Measurements from ENCODE around the gene ANKRD17. TPM values are rescaled to one million over a fixed set of nuclear protein-coding genes. Genes with fewer than 3 reads are reported as not detected.

The ANKRD17 gene
- total RNA-seq = 10 to 100 TPM; 60.6 to 73.9 TPM

GRCh38 chr4:73258686-73259570 lies at the start of gene ANKRD17:
TSS of gene ANKRD17 (minus strand) at chr4:73258798. CDS start at chr4:73258668, 130 bp downstream.

GRCh38 chr4:73069338-73070073 lies 189.1 kb downstream of the ANKRD17 start, which contains the start of gene COX18:
TSS of gene COX18 (minus strand) at chr4:73069716. CDS start at chr4:73069649, 67 bp downstream.

Small RNAs within 50 kb of the gene (small RNA-seq; reads per million reads assigned to genes)
- gene RF00334 (0 to 0.13 reads per million in 2 donors), gene RNU6ATAC5P (0 to 0.06 reads per million in 2 donors)

Other genes starting within 250 kb of the ANKRD17 start
- 10 to 100 TPM; 29.0 to 36.5 TPM for gene COX18, start 189.1 kb downstream of the ANKRD17 start, total RNA-seq
- gene ALB, start 145.5 kb upstream of the ANKRD17 start, total RNA-seq = not detected
- not detected for gene AFP, start 177.4 kb upstream of the ANKRD17 start, total RNA-seq
- gene AFM, start 222.9 kb upstream of the ANKRD17 start, total RNA-seq = not detected